HCT116 (cell line): Measurements from ENCODE around the gene NUP133.

Source experiments
- CEBPB ChIP-seq: IDR thresholded peaks from 2 replicates; pipeline ENCODE4 v1.6.1; 2012; ENCODE audit warnings: low read depth
- ELF1 ChIP-seq: IDR thresholded peaks from 2 replicates; pipeline ENCODE4 v1.6.1; 2012; ENCODE audit warnings: low read depth, borderline replicate concordance
- EZH2 ChIP-seq: fragments of 200-600 bp; sonication (generic); IDR thresholded peaks from 2 replicates; pipeline ENCODE4 v1.6.1; 2017; ENCODE audit warnings: antibody characterized with exemption, mixed run types
- EZH2phosphoT487 ChIP-seq: fragments of 200-600 bp; IDR thresholded peaks from 2 replicates; pipeline ENCODE4 v1.6.1; 2018; ENCODE audit warnings: antibody characterized with exemption, borderline replicate concordance
- FOSL1 ChIP-seq: IDR thresholded peaks from 2 replicates; pipeline ENCODE4 v1.6.1; 2012; ENCODE audit warnings: low read depth
- JUND ChIP-seq: IDR thresholded peaks from 2 replicates; pipeline ENCODE4 v1.6.1; 2012
- POLR2A ChIP-seq: IDR thresholded peaks from 2 replicates; pipeline ENCODE4 v1.7.0; 2011; ENCODE audit warnings: borderline replicate concordance; ENCODE audit not compliant: insufficient read depth, insufficient read length; ENCODE audit errors: extremely low read depth
- POLR2AphosphoS5 ChIP-seq: IDR thresholded peaks from 2 replicates; pipeline ENCODE4 v1.6.1; 2011; ENCODE audit warnings: mild to moderate bottlenecking, low read depth, low read length, moderate library complexity
- RAD21 ChIP-seq: IDR thresholded peaks from 2 replicates; pipeline ENCODE4 v1.6.1; 2012; ENCODE audit warnings: low read depth, mild to moderate bottlenecking
- SIN3A ChIP-seq: IDR thresholded peaks from 2 replicates; pipeline ENCODE4 v1.6.1; 2012; ENCODE audit warnings: low read depth
- TF ChIP-seq, protein P1 (sequence below), 3 experiments: fragments of 200-600 bp in 1 of 3; sonication (generic) in 1 of 3; IDR thresholded peaks in 2 of 3; conservative IDR thresholded peaks in 1 of 3; 2 replicates each; pipeline ENCODE4 v1.5.1; 2012 to 2017; ENCODE audit warnings: low read depth in 2 of 3, low read length in 2 of 3, antibody characterized with exemption in 1 of 3, borderline replicate concordance in 1 of 3, control low read depth in 1 of 3, mild to moderate bottlenecking in 1 of 3, mixed read lengths in 1 of 3, mixed run types in 1 of 3, moderate library complexity in 1 of 3; ENCODE audit not compliant: insufficient read depth in 1 of 3
- TF ChIP-seq, protein P2 (sequence below): IDR thresholded peaks from 2 replicates; pipeline ENCODE4 v1.6.1; 2012
- TF ChIP-seq, protein P3 (sequence below): IDR thresholded peaks from 2 replicates; pipeline ENCODE4 v1.6.1; 2012
- TF ChIP-seq, protein P4 (sequence below): IDR thresholded peaks from 2 replicates; pipeline ENCODE4 v1.6.1; 2011; ENCODE audit warnings: mild to moderate bottlenecking, low read length, moderate library complexity; ENCODE audit not compliant: insufficient replicate concordance; ENCODE audit errors: extremely low read depth

DNA sequence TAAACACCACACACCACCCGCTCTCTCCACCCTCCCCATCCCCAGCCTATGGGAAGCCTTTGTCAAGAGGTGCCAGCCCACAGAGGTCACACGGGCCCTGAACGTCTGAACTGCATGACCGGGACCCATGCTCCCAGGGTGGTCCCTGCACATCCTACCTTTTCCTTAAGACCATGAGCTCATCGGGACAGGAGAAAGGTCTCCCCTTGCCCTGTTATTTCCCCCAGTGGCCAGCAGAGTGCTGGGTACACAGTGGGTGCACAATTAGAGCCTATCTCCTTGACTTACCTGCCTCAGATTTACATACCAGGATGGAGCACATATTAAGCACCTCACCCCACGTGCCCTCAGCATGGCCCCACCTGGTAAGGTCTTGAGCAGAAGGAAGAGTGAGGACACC is 105.1 kb downstream of the NUP133 start:
- TF ChIP-seq, protein P1, sequence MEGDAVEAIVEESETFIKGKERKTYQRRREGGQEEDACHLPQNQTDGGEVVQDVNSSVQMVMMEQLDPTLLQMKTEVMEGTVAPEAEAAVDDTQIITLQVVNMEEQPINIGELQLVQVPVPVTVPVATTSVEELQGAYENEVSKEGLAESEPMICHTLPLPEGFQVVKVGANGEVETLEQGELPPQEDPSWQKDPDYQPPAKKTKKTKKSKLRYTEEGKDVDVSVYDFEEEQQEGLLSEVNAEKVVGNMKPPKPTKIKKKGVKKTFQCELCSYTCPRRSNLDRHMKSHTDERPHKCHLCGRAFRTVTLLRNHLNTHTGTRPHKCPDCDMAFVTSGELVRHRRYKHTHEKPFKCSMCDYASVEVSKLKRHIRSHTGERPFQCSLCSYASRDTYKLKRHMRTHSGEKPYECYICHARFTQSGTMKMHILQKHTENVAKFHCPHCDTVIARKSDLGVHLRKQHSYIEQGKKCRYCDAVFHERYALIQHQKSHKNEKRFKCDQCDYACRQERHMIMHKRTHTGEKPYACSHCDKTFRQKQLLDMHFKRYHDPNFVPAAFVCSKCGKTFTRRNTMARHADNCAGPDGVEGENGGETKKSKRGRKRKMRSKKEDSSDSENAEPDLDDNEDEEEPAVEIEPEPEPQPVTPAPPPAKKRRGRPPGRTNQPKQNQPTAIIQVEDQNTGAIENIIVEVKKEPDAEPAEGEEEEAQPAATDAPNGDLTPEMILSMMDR (IDR thresholded peaks at IDR 0.05 in 2 of 3, conservative IDR thresholded peaks at IDR 0.05 in 1 of 3; ENCODE audit: borderline replicate concordance in 1 of 3, insufficient read depth in 1 of 3, low read depth in 2 of 3, low read length in 2 of 3), result no peak
- TF ChIP-seq POLR2AphosphoS5 (no peak), EZH2 (no peak), POLR2A (no peak), FOSL1 (no peak), RAD21 (no peak), SIN3A (no peak), JUND (no peak), ELF1 (no peak), EZH2phosphoT487 (no peak), CEBPB (no peak)
- TF ChIP-seq, protein P2, sequence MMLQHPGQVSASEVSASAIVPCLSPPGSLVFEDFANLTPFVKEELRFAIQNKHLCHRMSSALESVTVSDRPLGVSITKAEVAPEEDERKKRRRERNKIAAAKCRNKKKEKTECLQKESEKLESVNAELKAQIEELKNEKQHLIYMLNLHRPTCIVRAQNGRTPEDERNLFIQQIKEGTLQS, result no peak
- TF ChIP-seq, protein P3, sequence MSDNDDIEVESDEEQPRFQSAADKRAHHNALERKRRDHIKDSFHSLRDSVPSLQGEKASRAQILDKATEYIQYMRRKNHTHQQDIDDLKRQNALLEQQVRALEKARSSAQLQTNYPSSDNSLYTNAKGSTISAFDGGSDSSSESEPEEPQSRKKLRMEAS, result no peak
- TF ChIP-seq, protein P4, sequence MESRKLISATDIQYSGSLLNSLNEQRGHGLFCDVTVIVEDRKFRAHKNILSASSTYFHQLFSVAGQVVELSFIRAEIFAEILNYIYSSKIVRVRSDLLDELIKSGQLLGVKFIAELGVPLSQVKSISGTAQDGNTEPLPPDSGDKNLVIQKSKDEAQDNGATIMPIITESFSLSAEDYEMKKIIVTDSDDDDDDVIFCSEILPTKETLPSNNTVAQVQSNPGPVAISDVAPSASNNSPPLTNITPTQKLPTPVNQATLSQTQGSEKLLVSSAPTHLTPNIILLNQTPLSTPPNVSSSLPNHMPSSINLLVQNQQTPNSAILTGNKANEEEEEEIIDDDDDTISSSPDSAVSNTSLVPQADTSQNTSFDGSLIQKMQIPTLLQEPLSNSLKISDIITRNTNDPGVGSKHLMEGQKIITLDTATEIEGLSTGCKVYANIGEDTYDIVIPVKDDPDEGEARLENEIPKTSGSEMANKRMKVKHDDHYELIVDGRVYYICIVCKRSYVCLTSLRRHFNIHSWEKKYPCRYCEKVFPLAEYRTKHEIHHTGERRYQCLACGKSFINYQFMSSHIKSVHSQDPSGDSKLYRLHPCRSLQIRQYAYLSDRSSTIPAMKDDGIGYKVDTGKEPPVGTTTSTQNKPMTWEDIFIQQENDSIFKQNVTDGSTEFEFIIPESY, result no peak
